ENCODE results near the gene EVI2A.
A peak's percentile ranks its signal among the peaks of the same experiment; 100 is the strongest.
"Not testable (repeated sequence)": the region's sequence is repeated elsewhere in the genome, so short reads cannot be mapped to it uniquely, and the experiment has no call there.

EVI2A gene

DNA sequence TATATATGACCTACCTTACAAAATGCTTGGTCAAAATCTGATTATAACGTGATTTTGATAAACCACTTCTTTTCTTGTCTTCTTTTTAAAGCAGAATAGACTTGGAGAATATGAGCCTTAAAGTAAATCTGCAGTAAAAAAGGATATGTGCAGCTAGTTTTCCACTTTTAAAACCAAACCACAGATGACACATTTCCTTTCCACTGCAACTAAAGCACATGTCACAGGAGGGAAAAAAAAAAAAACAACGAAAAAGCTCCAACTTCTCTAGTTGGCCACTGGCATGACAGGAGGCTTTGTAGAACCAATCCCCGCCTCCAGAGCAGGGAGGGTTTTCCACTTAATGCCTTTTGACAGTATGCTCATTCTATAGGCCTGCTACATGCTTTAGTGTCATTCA is at the start of gene EVI2A:
Gene EVI2A, minus strand, starts transcription at position 142 of the 400 bp plus-strand sequence. CDS start 2,609 bp downstream, outside the sequence.
- DNase-seq (ENCODE audit: low spot score) = peak; percentile 23

DNA sequence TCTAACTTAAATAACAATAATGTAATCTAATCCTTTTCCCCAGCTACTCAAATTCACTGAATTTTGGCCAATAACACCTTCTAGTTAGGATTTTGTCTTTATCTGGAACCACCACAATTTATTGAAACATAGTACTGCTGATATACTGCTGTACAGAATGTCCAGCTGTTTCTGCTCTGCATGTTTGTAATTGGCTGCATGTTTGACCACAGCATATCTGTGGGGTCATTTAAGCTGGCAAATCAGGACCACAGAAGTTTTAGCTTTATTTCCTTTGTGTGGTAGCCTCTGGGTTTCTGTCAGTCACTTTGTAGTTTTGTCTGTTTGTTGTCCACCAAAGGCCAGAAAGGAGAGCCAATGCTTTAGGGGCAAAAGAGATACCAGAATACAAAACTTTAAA is 47.8 kb upstream of the EVI2A start:
- DNase-seq (ENCODE audit: low spot score) = no peak

DNA sequence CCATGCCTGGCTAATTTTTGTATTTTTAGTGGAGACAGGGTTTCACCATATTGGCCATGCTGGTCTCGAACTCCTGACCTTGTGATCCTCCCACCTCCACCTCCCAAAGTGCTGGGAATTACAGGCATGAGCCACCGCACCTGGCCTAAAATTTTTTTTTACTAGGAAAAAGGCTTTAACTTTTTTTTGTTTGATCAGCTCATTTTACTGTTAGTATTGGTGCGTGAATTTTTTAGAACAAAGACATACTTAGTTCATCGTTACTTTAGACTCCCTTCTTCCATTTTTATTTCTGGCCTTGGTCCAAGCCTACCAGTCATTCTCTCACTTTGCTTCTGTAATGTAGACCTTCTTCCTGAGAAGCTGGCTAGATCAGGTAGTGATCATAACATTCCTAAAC is 44.7 kb upstream of the EVI2A start:
- DNase-seq (ENCODE audit: low spot score) = no peak

DNA sequence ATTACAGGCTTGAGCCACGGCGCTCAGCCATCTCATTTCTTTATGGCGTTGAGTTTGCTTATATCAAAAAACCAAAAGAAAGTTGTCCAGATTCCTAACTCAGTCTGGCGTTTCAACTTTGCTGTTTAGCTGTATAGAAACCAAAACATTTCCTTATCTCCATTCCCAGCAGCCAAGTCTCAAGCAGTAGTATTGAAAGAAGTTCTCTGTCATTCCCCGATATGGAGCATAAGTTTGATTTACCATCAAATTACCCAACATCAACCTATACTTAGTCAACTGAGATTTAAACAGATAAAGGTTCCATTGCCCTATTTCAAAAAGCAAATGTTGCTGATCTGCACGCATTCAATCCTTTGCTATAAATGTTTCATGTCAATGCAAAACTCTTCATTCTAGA is 42.6 kb upstream of the EVI2A start:
- no peak for DNase-seq (ENCODE audit: low spot score)

DNA sequence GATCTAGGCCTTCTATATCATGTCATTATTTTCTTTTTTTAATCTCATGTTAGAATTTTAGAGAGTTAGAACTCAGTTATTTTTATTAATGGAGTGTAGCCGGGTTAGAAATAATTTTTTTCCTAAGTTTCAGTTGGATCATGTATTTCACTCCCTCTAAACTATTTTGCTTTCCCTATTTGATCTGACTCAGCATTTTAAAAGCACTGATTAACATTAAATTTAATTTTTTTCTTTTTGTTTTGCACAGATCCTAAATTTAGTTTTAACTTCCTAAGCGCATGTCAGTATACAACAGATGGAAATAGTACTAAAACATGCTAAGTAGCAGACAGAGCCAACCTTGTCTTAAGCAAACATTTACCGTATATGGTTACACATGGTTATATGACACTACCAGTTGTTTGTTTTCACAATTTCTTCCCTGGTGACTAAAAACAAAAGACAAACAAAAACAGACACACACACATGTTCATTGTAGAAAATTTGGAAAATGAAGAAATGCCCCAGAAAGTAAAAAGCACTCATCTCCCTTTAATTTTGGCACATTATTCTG is 36.5 kb upstream of the EVI2A start:
- no peak for DNase-seq (ENCODE audit: low spot score)

DNA sequence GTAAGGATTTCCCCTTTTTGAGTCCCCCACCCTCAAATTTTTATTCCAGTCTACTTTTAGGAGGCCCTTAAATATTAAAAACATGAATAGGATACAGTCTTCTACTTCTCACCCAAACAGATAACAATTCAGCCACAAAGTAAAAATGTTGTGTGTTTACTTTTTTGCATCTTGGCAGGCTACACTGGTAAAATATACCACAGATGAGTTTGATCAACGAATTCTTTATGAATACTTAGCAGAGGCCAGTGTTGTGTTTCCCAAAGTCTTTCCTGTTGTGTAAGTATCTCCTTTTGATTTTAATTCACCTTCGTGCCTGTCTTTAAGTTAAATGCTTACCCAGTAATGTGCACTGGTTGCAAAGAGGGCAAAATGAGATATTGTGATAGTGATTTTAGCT is 35.7 kb upstream of the EVI2A start:
- DNase-seq (ENCODE audit: low spot score) = no peak

DNA sequence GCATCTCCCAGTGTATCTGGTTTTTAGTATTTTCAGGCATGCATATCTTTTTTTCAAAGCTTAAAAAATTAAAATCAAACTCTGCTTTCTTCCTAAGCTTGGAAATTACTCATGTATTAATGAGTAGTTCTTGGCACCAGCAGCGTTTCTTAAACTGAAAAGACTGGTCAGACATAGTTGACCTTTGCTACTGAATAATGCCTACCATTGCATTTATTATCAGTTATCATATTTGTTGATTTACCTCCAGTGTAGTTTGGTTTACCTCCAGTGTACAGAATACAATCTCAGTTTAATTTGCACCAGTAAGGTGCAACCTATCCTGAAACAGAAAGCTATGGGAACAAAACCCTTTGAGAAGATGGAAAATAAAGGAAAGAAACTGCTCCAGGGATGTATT is 34.5 kb upstream of the EVI2A start:
- no peak for DNase-seq (ENCODE audit: low spot score)

GRCh38 chr17:31349454-31349853 is 28.0 kb upstream of the EVI2A start:
- DNase-seq (ENCODE audit: low spot score) = no peak

DNA sequence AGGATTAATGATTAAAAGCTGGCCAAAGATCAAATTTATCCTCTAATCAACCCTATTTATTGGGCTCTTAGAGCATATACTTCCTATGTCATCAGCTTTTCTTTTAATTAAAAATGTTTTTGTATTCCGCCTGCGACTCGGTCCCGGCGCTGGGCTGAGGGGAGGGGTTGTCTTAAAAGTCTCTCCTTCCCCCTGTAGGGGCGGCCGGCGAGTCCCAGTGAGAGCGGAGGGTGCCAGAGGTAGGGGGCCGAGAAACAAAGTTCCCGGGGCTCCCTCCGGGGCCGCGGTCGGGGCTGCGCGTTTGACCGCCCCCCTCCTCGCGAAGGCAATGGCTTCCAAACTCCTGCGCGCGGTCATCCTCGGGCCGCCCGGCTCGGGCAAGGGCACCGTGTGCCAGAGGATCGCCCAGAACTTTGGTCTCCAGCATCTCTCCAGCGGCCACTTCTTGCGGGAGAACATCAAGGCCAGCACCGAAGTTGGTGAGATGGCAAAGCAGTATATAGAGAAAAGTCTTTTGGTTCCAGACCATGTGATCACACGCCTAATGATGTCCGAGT is 23.8 kb upstream of the EVI2A start:
- DNase-seq (ENCODE audit: low spot score) = not testable (repeated sequence)

DNA sequence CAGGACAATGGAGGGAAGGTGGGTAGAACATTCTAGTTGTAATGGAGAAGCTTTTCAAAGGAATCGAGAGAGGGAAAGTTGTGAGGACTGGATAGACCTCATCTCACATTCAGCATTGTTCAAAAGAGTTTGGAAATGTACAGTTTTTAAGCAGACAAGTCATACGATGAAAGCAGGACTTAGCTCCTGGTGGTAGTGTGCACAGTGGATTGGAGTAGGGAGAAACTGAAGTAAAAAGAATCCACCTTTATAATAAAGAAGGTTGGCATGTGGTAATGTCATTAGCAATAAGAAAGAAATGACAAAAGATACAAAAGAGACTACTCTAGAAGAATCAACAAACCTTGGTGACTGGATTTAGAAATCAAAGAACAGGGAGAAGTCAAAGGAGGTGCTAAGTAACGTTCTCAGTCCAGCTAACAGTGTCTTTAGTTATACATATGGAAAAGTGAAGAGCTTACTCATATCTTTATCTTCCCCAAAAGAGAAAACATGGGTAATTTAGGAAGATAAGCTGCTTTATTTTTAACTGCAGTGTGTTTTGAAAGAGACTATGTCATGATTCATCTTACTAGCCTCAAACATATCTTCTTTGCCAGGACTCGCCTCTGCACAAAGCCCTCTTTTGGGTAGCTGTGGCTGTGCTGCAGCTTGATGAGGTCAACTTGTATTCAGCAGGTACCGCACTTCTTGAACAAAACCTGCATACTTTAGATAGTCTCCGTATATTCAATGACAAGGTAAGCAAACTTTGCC is 18.7 kb upstream of the EVI2A start:
- peak; percentile 31 for DNase-seq (ENCODE audit: low spot score)

DNA sequence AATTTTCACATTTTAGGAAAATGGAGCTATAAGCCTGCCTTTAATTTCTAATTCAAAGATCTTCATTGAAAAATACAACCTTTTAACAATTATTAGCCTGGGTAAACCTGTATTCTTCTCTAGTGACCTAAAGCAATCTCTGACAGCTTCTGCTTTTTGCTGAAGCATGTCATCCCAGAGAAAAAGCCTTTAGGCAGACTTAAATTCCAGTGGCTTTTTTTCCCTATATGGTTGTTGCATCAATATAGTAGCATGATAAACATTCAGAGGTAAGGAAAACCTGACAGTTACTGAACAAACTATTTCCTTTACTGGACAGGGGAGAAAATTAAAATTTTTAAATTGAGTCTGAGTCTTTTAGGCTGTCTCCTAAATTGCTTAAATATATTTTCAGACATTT is 7.8 kb upstream of the EVI2A start:
- no peak for DNase-seq (ENCODE audit: low spot score)

GRCh38 chr17:31328160-31328535 is 6.7 kb upstream of the EVI2A start:
- DNase-seq (ENCODE audit: low spot score) = no peak

- DNase-seq (ENCODE audit: low spot score) = no peak
Observed at GRCh38 chr17:31327534-31328159, 6.2 kb upstream of the EVI2A start.

GRCh38 chr17:31323551-31323950 is 2.1 kb upstream of the EVI2A start:
- DNase-seq (ENCODE audit: low spot score) = no peak

- no peak for DNase-seq (ENCODE audit: low spot score)
Observed at GRCh38 chr17:31321966-31322365, 544 bp upstream of the EVI2A start.

- no peak for DNase-seq (ENCODE audit: low spot score)
Observed at GRCh38 chr17:31320791-31321190, 631 bp downstream of the EVI2A start.

GRCh38 chr17:31320241-31320640 is 1.2 kb downstream of the EVI2A start:
- DNase-seq (ENCODE audit: low spot score) = no peak

DNA sequence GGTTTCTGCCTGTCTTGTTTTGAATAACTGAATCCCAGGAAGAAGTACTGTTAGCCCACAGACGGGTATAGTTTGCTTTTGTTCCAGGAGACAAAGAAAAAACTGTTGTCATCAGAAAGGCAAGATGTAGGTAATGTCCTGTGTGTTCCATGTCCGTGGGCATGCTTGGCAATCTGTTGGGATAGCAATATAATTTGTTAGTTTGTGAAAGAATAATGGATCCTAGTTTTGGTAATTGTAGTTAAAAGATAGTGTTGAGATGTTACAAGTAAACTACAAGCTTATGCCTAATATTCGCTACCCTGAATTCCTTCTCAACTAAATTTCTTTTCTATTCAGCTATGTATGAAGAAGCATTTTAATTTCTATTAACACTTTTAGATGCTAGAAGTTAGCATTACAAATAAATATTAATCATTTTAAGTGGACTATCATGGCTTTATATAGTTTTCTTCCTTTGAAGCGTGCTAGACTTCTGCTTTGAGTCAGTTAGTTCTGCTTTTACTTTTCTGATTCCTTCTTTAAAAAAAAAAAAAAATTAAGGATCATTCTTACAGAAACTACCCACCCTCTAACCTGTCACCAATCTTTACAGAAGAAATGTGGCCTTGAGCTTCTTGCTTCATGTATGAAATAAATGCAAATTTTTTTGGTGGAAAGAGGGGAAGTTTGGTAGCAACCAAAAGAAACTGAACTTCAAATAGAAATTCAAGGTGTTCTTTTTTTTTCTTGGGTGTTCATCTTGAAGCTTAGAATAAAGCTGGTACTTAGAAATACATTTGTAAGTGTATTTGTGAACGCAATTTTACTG is 2.4 kb downstream of the EVI2A start:
- no peak for DNase-seq (ENCODE audit: low spot score)

DNA sequence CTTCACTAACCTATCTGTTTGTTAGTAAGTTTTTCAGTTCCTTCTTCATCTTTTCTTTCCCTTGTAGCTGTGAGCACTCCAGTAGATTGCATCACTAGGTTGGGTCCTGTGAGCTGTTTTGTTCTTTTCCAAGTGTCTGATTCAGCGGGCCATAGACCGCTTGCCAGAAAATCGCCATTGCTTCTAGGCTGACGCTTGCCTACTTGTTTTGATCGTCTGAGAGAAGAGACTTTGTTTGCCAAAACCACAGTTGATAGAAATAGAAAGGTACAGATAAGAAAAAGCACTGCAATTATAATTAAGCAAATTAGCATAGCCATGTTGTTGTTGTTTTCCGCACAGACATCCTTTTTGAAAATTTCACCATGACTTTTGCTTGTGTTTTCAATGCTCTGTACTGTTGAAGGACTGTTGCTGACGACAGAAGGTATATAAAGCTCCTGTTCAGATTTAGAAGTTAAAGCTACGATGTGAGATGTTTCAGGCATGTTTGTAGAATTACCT is 3.1 kb downstream of the EVI2A start:
- no peak for DNase-seq (ENCODE audit: low spot score)

- DNase-seq (ENCODE audit: low spot score) = no peak
Observed at GRCh38 chr17:31314782-31315100, 6.7 kb downstream of the EVI2A start.

- DNase-seq (ENCODE audit: low spot score) = no peak
Observed at GRCh38 chr17:31313982-31314781, 7.2 kb downstream of the EVI2A start, which contains the start of gene EVI2B. TSS of gene EVI2B (minus strand) at chr17:31314054. CDS start at chr17:31305609, 8,445 bp downstream.
